Astrocyte (in vitro differentiated cells and primary cell): Measurements from ENCODE around the gene LMLN. TPM values are rescaled to one million over a fixed set of nuclear protein-coding genes. Genes with fewer than 3 reads are reported as not detected.

ENCODE experiments used
- DNase-seq: peaks from one replicate; pipeline ENCODE4 v3.0.0-alpha.2; 2010; ENCODE audit warnings: low read depth
- FAIRE-seq: peaks from 2 replicates; lab custom pipeline; 2011; peaks lifted over from hg19 to GRCh38; lab: Jason Lieb, UNC
- H2AFZ ChIP-seq: 2 replicates; pipeline ENCODE4 v1.6.0; 2012; ENCODE audit warnings: low read depth, low read length, inconsistent platforms
- H3K27ac ChIP-seq: 2 replicates; pipeline ENCODE4 v1.5.1; 2011; ENCODE audit warnings: low read depth, low read length, inconsistent platforms
- H3K27me3 ChIP-seq: 2 replicates; pipeline ENCODE4 v1.6.0; 2011; ENCODE audit warnings: low read length, inconsistent platforms; ENCODE audit not compliant: insufficient read depth
- H3K36me3 ChIP-seq: 2 replicates; pipeline ENCODE4 v1.5.1; 2011; ENCODE audit warnings: low read length, inconsistent platforms; ENCODE audit not compliant: insufficient read depth
- H3K4me1 ChIP-seq: 2 replicates; pipeline ENCODE4 v1.5.1; 2011; ENCODE audit warnings: low read length, inconsistent platforms; ENCODE audit not compliant: insufficient read depth
- H3K4me2 ChIP-seq: 2 replicates; pipeline ENCODE4 v1.6.0; 2012; ENCODE audit warnings: low read length, inconsistent platforms
- H3K4me3 ChIP-seq: 2 replicates; pipeline ENCODE4 v1.5.1; 2011; ENCODE audit warnings: low read depth, mild to moderate bottlenecking, low read length, inconsistent platforms; ENCODE audit not compliant: insufficient read depth
- H3K79me2 ChIP-seq: 2 replicates; pipeline ENCODE4 v1.6.0; 2012; ENCODE audit warnings: mild to moderate bottlenecking, low read length, inconsistent platforms; ENCODE audit not compliant: insufficient read depth
- H3K9ac ChIP-seq: 2 replicates; pipeline ENCODE4 v1.6.0; 2012; ENCODE audit warnings: mild to moderate bottlenecking, low read length, inconsistent platforms
- H3K9me3 ChIP-seq: 2 replicates; pipeline ENCODE4 v1.5.1; 2012; ENCODE audit warnings: low read depth, mild to moderate bottlenecking, low read length, inconsistent platforms; ENCODE audit not compliant: insufficient read depth
- H4K20me1 ChIP-seq: 2 replicates; pipeline ENCODE4 v1.6.0; 2012; ENCODE audit warnings: low read length, inconsistent platforms; ENCODE audit not compliant: insufficient read depth
- H3K27ac Mint-ChIP-seq: one replicate; pipeline ENCODE4 v1.8.0; 2021; ENCODE audit warnings: mild to moderate bottlenecking, mixed read lengths; ENCODE audit not compliant: unreplicated experiment
- H3K27me3 Mint-ChIP-seq: one replicate; pipeline ENCODE4 v1.8.0; 2021; ENCODE audit warnings: low read depth, mixed read lengths; ENCODE audit not compliant: unreplicated experiment
- H3K36me3 Mint-ChIP-seq: one replicate; pipeline ENCODE4 v1.8.0; 2021; ENCODE audit warnings: low read depth, mixed read lengths; ENCODE audit not compliant: unreplicated experiment
- H3K4me1 Mint-ChIP-seq: one replicate; pipeline ENCODE4 v1.8.0; 2021; ENCODE audit warnings: low read depth, mixed read lengths; ENCODE audit not compliant: unreplicated experiment
- H3K4me3 Mint-ChIP-seq: one replicate; pipeline ENCODE4 v1.8.0; 2021; ENCODE audit warnings: mild to moderate bottlenecking, moderate library complexity, mixed read lengths; ENCODE audit not compliant: unreplicated experiment
- H3K9me3 Mint-ChIP-seq: one replicate; pipeline ENCODE4 v1.8.0; 2021; ENCODE audit warnings: mild to moderate bottlenecking, mixed read lengths; ENCODE audit not compliant: unreplicated experiment
- EZH2 ChIP-seq: IDR thresholded peaks from 2 replicates; pipeline ENCODE4 v1.6.1; 2012; ENCODE audit warnings: mild to moderate bottlenecking, low read length, inconsistent platforms; ENCODE audit not compliant: insufficient read depth
- total RNA-seq: library from RNA; stranded (reverse); gene quantifications from 2 replicates; pipeline ENCODE4 v1.2.1, GENCODE V29; 2021
- TF ChIP-seq, protein P1 (sequence below): IDR thresholded peaks from 2 replicates; pipeline ENCODE4 v1.5.1; 2011; ENCODE audit warnings: low read depth, mild to moderate bottlenecking, inconsistent platforms, low read length, moderate library complexity; ENCODE audit not compliant: insufficient read depth

LMLN gene
- total RNA-seq, 1 donor from 2014 or later: 6.5 TPM

DNA sequence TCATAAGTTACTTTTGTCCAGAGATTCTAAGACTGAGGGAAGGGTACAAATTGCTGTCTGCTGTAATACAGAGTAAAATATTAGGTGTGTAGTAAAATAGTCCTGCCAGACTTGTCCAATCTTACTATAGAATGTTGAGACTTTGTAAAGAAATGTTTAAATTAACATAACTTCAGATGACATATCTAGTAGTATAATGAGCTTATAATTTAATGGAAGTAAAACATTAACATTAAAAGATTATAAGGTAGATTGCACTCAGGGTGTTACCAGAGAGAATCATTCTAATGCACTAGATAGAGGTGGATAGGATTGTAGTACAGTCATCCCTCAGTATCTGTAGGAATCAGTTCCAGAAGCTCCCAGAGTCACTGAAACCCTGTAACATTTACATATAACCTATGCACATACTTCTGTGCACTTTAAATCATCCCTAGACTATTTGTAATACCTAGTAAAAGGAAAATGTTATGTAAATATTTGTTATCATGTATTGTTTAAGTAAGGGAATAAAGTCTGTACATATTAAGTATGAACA lies 130.8 kb downstream of the LMLN start:
- Histone ChIP-seq H3K9me3 (no peaks in the 10 kb centered on the region), H3K36me3 (no peaks in the 10 kb centered on the region), H3K9ac (no peak overlapping the region), H3K4me3 (no peak overlapping the region), H2AFZ (no peak overlapping the region), H3K4me1 (no peaks in the 10 kb centered on the region), H3K4me2 (no peak overlapping the region), H3K27ac (no peak overlapping the region), H3K79me2 (no peaks in the 10 kb centered on the region), H4K20me1 (no peaks in the 10 kb centered on the region), H3K27me3 (peaks cover 36% of the 10 kb centered on the region)
- FAIRE-seq (no peak), DNase-seq (no peak)
- TF ChIP-seq, protein P1, sequence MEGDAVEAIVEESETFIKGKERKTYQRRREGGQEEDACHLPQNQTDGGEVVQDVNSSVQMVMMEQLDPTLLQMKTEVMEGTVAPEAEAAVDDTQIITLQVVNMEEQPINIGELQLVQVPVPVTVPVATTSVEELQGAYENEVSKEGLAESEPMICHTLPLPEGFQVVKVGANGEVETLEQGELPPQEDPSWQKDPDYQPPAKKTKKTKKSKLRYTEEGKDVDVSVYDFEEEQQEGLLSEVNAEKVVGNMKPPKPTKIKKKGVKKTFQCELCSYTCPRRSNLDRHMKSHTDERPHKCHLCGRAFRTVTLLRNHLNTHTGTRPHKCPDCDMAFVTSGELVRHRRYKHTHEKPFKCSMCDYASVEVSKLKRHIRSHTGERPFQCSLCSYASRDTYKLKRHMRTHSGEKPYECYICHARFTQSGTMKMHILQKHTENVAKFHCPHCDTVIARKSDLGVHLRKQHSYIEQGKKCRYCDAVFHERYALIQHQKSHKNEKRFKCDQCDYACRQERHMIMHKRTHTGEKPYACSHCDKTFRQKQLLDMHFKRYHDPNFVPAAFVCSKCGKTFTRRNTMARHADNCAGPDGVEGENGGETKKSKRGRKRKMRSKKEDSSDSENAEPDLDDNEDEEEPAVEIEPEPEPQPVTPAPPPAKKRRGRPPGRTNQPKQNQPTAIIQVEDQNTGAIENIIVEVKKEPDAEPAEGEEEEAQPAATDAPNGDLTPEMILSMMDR: no peak
- no peak for TF ChIP-seq EZH2
- Mint-ChIP-seq H3K27me3 (peaks cover 22% of the 10 kb centered on the region), H3K27ac (no peak overlapping the region), H3K4me3 (no peak overlapping the region), H3K9me3 (no peaks in the 10 kb centered on the region), H3K36me3 (no peaks in the 10 kb centered on the region), H3K4me1 (no peaks in the 10 kb centered on the region)

DNA sequence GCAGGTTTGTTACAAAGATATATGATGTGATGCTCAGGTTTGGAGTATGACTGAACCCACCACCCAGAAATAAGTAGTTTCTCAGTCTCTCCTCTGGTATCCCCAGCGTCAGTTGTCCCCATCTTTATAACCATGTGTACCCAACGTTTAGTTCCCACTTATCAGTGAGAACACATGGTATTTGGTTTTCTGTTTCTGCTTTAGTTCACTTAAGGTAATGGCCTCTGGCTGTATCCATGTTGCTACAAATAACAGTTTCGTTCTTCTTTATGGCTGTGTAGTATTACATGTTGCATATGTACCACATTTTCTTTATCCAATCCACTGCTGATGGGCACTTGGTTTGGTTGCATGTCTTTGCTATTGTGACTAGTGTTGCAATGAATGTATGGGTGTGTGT lies 132.3 kb downstream of the LMLN start:
- DNase-seq (no peak), FAIRE-seq (no peak)
- Mint-ChIP-seq H3K36me3 (no peaks in the 10 kb centered on the region), H3K27ac (no peak overlapping the region), H3K4me1 (no peaks in the 10 kb centered on the region), H3K9me3 (no peaks in the 10 kb centered on the region), H3K4me3 (no peak overlapping the region), H3K27me3 (peaks cover 13% of the 10 kb centered on the region)
- Histone ChIP-seq H3K4me3 (no peak overlapping the region), H3K9ac (no peak overlapping the region), H4K20me1 (no peaks in the 10 kb centered on the region), H2AFZ (no peak overlapping the region), H3K4me1 (no peaks in the 10 kb centered on the region), H3K27ac (no peak overlapping the region), H3K79me2 (no peaks in the 10 kb centered on the region), H3K9me3 (no peaks in the 10 kb centered on the region), H3K27me3 (peaks cover 24% of the 10 kb centered on the region), H3K4me2 (no peak overlapping the region), H3K36me3 (no peaks in the 10 kb centered on the region)
- TF ChIP-seq, protein P1: no peak
- TF ChIP-seq EZH2: no peak

DNA sequence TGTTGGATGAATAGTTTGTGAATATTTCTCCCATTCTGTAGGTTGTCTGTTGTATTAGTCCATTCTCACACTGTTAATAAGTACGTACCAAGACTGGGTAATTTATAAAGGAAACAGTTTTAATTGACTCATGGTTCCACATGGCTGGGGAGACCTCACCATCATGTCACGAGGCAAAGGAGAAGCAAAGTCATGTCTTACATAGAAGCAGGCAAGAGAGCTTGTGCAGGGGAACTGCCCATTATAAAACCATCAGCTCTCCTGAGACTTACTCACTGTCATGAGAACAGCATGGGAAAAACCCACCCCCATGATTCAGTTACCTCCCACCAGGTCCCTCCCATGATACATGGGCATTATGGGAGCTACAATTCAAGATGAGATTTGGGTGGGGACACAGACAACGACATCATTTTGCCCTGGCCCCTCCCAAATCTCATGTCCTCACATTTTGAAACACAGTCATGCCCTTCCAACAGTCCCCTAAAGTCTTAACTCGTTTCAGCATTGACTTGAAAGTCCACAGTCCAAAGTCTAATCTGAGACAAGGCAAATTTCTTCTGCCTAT lies 133.2 kb downstream of the LMLN start:
- Histone ChIP-seq H4K20me1 (no peaks in the 10 kb centered on the region), H3K9ac (no peak overlapping the region), H3K4me3 (no peak overlapping the region), H3K9me3 (no peaks in the 10 kb centered on the region), H3K4me1 (no peaks in the 10 kb centered on the region), H3K27ac (no peak overlapping the region), H3K36me3 (no peaks in the 10 kb centered on the region), H3K4me2 (no peak overlapping the region), H2AFZ (no peak overlapping the region), H3K79me2 (no peaks in the 10 kb centered on the region), H3K27me3 (peaks cover 16% of the 10 kb centered on the region)
- no peak for DNase-seq
- Mint-ChIP-seq H3K9me3 (no peaks in the 10 kb centered on the region), H3K27me3 (peaks cover 11% of the 10 kb centered on the region), H3K4me1 (no peaks in the 10 kb centered on the region), H3K4me3 (no peak overlapping the region), H3K27ac (no peak overlapping the region), H3K36me3 (no peaks in the 10 kb centered on the region)
- no peak for TF ChIP-seq EZH2
- TF ChIP-seq, protein P1: no peak
- FAIRE-seq: no peak
